Uterus (tissue), 2 donors: ENCODE measurements around the gene SMIM44.

Experiments
- CTCF ChIP-seq, 4 experiments: fragments of 200-600 bp in 2 of 4; fragments of 450-650 bp in 2 of 4; sonication (generic) in 2 of 4; IDR thresholded peaks; one replicate each; pipeline ENCODE4 v1.5.1; 2016 to 2019; ENCODE audit warnings: antibody characterized with exemption in 4 of 4, mild to moderate bottlenecking in 2 of 4, moderate library complexity in 1 of 4
- POLR2A ChIP-seq, 2 donors: fragments of 450-650 bp; IDR thresholded peaks; one replicate each; pipeline ENCODE4 v1.6.1; 2016; ENCODE audit warnings: antibody characterized with exemption in 2 of 2, mild to moderate bottlenecking in 1 of 2, moderate library complexity in 1 of 2

DNA sequence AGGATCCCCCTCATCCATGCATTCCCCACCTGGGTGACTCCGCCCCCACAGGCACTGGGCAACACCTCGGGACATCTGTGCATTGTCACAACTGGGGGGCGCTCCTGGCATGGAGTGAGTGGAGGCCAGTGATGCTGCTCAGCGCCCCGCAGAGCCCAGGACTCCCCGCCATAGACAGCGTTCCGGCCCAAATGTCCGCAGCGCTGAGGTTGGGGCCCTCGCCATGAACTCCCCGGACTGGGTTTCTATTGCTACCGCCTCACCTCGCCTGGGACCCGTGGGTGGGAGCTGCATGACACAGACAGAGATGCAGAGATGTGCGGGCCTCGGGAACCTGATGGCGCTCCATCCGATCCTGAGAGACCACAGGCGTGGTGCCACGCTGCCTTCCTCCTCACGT lies 27.5 kb upstream of the SMIM44 start:
- TF ChIP-seq CTCF (IDR thresholded peaks at IDR 0.05), result no peak
- TF ChIP-seq POLR2A (IDR thresholded peaks at IDR 0.05), result no peak
